SK-N-MC (cell line): ENCODE data around the gene SERPINI1.

Source experiments
- EZH2 ChIP-seq: fragments of 200-600 bp; sonication (generic); IDR thresholded peaks from one replicate; pipeline ENCODE4 v1.6.1; 2017; ENCODE audit warnings: antibody characterized with exemption
- FOXP2 ChIP-seq: optimal IDR thresholded peaks from 2 replicates; pipeline ENCODE3; 2011; ENCODE audit warnings: mild to moderate bottlenecking, moderate library complexity; ENCODE audit not compliant: insufficient read depth; ENCODE audit errors: extremely low read length, control extremely low read depth
- POLR2AphosphoS5 ChIP-seq: IDR thresholded peaks from 2 replicates; pipeline ENCODE4 v1.6.1; 2012; ENCODE audit warnings: mild to moderate bottlenecking, low read depth, low read length, borderline replicate concordance

DNA sequence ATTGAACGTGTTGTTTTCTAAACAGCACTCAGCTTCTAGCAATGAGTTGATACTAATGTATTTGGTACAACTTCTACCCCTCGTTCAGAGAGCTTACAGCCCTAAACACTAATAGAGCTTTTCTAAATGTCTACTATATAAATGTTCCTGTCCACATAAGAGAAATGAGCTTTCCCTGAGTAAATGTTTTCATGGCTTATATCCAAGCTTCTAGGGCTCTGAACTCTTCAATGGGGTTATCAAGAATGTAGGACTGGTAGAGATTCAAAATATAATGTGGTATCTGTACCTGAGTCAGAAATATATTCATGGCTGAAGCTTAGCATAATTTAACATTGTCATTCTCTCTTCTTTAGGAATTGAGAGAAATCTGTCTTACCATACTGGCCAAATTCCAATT is 73.4 kb downstream of the SERPINI1 start:
- TF ChIP-seq POLR2AphosphoS5, result no peak
- TF ChIP-seq EZH2, result no peak
- TF ChIP-seq FOXP2, result no peak
